ENCODE measurements around the gene MAU2.

The MAU2 gene

DNA sequence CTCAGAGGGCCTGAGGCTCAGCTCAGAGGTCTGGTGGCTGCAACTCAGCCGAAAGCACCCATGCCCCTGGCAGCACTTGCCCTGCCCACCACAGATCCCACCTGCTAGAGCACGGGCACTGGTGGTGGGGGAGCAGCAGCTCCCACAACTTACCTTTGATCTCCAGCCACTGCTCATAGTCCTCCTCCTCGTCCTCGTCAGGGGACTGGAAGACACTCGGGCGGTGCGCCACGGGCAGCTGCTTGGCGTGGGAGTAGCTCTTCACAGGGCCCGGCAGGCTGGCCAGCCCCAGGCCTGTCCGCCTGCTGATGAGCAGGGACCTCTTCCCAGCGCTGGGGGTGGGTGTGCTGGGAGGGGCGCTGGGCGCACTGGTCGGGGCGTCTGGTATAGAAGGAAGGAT is 14.9 kb upstream of the MAU2 start:
- no peak for FAIRE-seq
- DNase-seq (ENCODE audit: insufficient read length, low spot score) = no peak

- FAIRE-seq = no peak
These were observed 14.4 kb upstream of the MAU2 start for GRCh38 chr19:19306191-19306590.

DNA sequence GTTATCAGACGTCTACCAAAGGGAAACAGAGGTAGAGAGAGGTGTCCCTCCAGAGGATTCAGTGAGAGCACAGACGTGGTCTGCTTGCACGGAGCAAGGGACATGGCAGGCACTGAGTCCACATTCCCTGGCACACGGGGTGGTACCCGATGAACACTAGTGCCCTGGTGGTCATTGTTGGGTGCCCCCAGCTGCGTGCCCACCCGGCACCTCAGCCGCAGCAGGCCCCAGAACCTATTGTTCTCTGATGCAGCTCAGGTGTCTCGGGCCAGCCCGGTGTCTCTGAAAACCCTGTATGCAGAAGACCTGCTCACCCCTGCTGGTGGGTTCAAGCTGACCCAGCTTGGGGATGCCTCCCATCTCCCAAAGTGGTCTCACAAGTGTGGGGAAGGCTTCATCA is 12.3 kb upstream of the MAU2 start:
- FAIRE-seq (no peak), DNase-seq (ENCODE audit: insufficient read length, low spot score) (no peak)

More at GRCh38 chr19:19306191-19306590, 14.4 kb upstream of the MAU2 start:
- DNase-seq (ENCODE audit: insufficient read length, low spot score) = no peak

DNA sequence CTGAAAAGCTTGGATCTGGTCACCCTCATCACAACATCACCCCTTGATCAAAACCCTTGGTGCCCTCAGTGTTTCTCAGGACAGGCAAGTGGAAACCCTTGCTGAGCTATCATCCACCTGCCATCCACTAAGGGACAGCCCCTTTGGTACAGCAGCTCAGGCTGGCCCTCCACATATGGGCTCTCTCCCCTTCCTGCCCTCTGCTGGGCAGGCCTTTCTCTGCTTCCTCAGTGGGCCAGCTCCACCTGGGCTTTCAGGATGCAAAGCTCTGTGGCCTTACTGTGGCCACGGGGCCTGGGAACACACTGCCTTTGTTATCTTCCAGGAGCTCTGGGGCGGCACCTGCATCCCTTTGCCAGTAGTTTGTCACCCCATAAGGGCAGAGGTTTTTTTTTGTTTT is 5.2 kb upstream of the MAU2 start:
- no peak for DNase-seq (ENCODE audit: insufficient read length, low spot score)
- no peak for FAIRE-seq

DNA sequence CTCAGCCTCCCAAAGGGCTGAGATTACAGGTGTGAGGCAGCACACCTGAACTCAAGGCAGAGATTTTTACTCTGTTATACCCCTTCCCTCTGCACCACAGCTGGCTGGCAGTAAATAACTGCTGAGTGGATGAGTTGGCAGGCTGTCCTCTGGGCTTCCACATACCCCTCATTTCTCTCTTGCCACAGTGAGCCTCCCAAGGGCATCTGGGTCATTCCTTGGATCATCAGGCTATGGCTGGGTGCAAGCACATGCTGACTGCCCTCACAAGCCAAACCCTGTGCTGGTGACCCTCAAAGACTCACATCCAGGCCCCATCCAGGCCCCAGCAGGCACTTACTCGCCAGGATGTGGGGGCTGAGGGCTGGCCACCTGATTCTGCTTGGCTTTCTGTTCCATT is 4.5 kb upstream of the MAU2 start:
- DNase-seq (ENCODE audit: insufficient read length, low spot score) (no peak), FAIRE-seq (no peak)

- DNase-seq (ENCODE audit: insufficient read length, low spot score) (no peak), FAIRE-seq (no peak)
These were observed 783 bp upstream of the MAU2 start for GRCh38 chr19:19319732-19320360.

DNA sequence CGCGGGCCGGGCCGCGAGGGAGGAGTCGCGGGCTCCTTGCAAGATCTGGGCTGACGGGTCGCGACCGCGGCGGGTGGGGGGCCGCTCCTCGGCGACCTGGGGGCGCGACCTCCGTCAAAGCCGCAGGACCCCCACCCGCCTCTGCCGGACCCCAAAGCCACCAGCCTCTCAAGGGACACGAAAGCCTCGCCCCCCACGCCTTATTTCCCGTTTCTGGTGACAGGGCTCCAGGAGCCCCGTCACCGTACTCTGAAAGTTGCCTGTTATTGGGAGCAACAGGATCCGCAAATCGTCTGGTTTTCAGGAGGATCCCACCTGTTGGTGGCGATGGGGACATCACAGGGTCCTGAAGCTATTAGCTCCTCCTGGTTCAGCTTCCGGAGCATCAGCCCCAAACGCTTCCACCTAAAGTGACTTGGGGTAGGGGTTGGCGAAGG is 530 bp downstream of the MAU2 start:
- DNase-seq (ENCODE audit: insufficient read length, low spot score) (no peak), FAIRE-seq (no peak)

DNA sequence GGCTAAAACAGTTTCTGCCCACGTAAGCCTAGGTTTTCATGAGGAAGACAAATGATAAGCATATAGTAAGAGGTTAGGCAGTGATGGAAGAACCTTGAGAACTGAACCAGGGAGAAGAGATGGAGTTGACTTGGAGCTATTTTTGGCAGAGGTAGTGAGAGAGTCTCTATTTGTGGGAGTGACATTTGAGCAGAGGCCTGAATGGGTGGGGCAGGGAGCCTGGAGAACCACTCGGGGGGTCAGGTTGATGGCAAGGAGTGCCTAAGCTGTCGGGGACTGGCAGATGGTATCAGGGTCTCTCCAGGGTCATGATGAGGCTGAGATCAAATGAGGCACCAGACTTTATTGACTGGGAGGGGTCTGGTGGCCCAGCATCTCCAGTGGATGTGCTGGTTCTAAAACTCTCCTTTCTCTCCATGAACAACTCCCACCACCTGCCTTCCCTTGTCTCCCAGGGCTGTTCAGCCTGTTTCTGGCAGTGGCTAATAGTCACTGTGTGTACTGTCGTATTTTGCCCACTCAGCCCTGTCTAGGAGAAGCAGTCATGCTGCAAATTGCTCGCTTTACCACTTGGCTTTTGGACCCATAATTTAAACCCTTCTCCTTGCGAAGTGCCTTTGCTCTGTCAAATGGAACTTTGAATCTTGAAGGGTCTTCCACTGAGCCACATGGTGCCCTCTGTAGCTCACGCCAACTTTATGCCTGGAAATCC is 3.6 kb downstream of the MAU2 start:
- FAIRE-seq = no peak
- no peak for DNase-seq (ENCODE audit: insufficient read length, low spot score)

DNA sequence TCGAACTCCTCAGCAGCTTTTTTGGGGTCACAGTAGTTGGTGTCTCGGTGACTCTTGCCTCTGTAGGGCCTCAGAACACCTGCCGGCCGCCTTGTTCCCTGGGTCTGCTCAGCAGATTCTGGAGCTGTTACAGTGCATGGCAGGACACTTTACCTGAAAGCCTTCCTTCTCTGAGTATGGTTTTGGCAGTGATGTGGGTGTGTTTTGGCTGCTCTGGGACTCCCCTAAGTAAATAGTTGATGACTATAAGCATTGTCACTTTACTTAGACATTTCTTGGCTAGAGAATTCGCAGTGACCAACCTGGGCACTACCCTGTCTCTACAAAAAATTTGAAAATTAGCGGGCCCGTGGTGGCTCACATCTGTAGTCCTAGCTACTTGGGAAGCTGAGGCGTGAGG is 7.0 kb downstream of the MAU2 start:
- no peak for FAIRE-seq
- DNase-seq (ENCODE audit: insufficient read length, low spot score) = no peak

GRCh38 chr19:19329126-19329525 is 8.5 kb downstream of the MAU2 start:
- no peak for DNase-seq (ENCODE audit: insufficient read length, low spot score)
- FAIRE-seq = peak; percentile 47

DNA sequence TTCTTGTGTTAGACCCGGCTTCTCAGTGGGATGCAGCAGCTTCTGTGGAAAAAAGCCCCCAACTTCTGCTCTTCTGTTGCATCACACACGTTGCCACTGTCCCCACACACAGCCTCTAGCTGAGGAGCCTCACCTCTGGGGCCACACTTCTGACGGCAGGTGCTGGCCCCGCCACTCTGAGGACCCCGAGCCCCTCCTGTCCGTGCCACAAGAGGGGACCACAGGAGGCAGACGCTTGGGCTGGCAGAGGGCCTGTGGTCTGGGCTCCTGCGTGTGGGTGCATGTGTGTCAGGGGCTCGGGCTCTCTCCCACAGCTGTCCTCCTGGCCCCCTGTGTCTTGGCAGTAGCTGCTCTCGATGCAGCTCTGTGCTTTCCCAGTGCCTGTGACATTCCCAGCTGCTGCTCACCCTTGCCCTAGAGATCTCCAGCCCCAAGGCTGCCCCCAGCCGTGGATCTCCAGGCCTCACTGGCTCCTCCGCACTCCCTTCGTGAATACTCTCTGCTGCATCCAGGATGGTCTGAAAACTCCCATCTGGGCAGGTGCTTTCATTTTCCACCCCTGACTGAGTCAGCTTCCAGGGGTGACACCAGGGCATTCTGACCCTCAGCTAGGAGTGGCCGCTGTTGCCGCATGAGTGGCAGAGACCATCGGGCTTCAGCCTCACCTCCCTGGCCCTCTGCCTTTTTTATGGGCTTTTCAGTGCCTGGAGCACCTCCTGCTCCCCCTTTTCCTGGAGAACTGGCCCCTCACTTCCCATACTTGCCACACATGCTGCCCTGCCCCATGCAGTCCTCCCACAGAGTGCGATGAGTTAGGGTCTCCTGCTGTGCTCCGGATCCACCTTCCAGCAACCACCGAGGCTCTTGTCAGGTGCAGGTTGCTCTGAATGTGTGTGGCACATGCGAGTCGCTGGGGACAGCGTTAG is 13.7 kb downstream of the MAU2 start:
- DNase-seq (ENCODE audit: insufficient read length, low spot score) (no peak), FAIRE-seq (no peak)

DNA sequence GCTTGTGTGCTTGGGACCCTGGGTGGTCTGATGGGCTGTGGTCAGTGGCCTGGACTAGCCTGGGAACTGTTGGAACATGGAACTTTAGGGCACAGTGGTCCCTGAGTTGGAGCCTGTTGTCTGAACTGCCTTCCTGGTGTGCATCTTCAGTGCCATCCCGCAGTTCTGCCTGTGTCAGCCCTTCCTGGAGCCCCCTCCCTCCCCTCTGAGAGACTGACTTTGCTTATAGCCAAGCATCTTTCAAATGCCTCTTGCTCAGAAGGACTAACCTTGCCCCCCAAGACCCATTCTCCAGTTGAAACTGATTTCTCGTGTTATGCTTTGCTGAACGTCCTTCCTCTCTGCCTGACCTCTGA is 14.3 kb downstream of the MAU2 start:
- DNase-seq (ENCODE audit: insufficient read length, low spot score) = no peak
- FAIRE-seq = no peak

GRCh38 chr19:19335408-19336158 is 15.0 kb downstream of the MAU2 start:
- DNase-seq (ENCODE audit: insufficient read length, low spot score) (no peak), FAIRE-seq (no peak)

DNA sequence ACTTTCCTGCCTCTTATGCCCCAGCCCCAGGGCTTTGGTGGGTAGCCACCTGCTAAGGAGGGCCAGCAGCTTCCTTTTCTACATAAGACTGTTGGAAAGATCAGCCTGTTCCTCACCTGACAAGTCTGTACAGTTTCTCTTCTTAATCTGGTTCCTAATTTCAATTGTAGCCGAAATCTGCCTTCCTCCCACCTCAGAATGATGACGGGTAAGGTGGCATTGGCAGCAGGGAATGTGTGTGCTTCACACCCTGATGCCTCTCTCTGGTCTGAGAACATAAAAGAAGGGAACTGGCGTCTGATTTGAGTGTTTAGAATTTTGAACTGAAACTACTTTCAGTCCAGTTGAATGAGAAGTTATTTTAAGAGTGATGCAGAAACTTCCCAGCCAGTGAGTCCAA is 16.0 kb downstream of the MAU2 start:
- DNase-seq (ENCODE audit: insufficient read length, low spot score) = no peak

DNA sequence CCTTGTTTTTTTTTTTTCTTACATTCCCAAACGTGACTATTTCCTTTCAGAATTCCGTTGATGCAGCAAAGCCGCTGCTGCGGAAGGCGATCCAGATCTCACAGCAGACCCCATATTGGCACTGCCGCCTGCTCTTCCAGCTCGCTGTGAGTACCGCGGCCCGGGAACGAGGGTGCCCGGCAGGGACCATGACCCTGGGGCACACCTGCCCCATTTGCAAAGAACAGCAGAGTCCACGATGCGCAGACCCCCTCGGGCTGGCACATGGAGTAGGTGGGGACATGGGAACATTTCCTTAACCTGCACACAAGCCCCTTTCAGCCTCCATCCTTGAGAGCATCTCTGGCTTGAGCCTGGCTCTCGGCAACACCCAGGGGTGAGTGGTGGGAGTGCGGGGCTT is 16.5 kb downstream of the MAU2 start:
- no peak for DNase-seq (ENCODE audit: insufficient read length, low spot score)
- no peak for FAIRE-seq

More for the DNA sequence above, 16.0 kb downstream of the MAU2 start:
- FAIRE-seq = no peak

GRCh38 chr19:19338082-19338481 is 17.5 kb downstream of the MAU2 start:
- DNase-seq (ENCODE audit: insufficient read length, low spot score) (no peak), FAIRE-seq (no peak)

DNA sequence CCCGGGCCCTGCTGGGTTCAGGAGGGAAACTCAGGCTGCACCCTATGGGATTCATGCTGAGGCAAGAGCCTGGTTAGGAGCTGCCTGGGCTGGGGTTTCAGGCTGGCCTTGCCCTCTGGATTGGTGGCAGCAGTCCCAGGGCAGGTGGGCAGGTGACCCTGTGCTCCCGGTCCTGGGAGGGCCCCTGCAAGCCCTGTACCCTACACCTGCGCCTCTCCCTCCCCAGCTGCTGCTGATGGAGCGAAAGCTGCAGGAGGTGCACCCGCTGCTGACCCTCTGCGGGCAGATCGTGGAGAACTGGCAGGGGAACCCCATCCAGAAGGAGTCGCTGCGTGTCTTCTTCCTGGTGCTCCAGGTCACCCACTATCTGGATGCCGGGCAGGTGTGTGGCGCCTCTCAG is 20.4 kb downstream of the MAU2 start:
- FAIRE-seq = no peak
- DNase-seq (ENCODE audit: insufficient read length, low spot score) = no peak

- FAIRE-seq (no peak), DNase-seq (ENCODE audit: insufficient read length, low spot score) (peak; percentile 41)
These were observed 21.7 kb downstream of the MAU2 start for GRCh38 chr19:19342086-19343015.

DNA sequence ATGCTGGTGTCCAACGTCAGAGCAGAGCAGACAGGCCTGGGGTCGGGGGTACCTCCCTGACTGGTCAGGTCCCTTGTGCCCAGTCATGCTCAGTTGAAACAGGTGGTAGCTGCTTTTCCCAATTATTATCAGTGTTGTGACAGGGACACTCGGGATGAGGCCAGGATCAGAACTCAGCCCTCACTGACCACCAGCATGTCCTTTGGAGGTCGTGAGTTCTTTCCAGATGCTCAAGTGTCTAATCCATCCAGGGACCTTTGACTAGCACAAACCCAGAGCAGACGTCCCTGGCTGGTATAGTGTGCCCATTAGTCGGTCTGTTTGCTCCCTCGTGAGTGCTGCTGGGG is 22.4 kb downstream of the MAU2 start:
- no peak for DNase-seq (ENCODE audit: insufficient read length, low spot score)
- FAIRE-seq = no peak

- DNase-seq (ENCODE audit: insufficient read length, low spot score) (no peak), FAIRE-seq (no peak)
These were observed 23.1 kb downstream of the MAU2 start for GRCh38 chr19:19343762-19344161.
